ENCODE results near the gene CEP112. TPM values are rescaled to one million over a fixed set of nuclear protein-coding genes. Genes with fewer than 3 reads are reported as not detected.
A peak's percentile ranks its signal among the peaks of the same experiment; 100 is the strongest.

Gene CEP112
- total RNA-seq, 1 experiment from 2014 or later: 9.5 TPM

DNA sequence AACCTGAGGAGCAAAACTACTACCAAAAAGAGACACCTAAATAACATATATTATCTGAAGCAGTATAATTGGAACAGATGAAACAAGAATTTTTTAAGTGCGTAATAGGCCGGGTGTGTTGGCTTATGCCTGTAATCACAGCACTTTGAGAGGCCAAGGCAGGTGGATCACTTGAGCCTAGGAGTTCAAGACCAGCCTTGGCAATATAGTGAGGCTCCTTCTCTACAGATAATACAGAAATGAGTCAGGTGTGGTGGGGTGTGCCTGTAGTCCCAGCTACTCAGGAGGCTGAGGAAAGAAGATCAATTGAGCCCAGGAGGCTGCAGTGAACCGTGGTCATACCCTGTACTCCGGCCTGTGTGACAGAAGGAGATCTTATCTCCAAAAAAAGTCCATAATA is 336.3 kb downstream of the CEP112 start:
- intact Hi-C loops (cut with micrococcal nuclease; ENCODE audit: unreplicated experiment): no loop called here
- ChIA-PET POLR2A (interaction anchor here (0.6 kb wide), 1 partner anchor 101 kb away, joined by 4 read pairs; no protein-coding TSS in a partner anchor), CTCF (no interaction called here)
- Histone ChIP-seq H3K27ac (ENCODE audit: low read length) (no peak overlapping the region), H3K27me3 (ENCODE audit: control insufficient read depth, insufficient read depth, low read length) (no peaks in the 10 kb centered on the region), H3K36me3 (ENCODE audit: control insufficient read depth, insufficient read depth, low read length) (no peaks in the 10 kb centered on the region), H3K9me3 (ENCODE audit: control insufficient read depth, insufficient read depth, low read depth, low read length) (no peaks in the 10 kb centered on the region), H3K4me3 (ENCODE audit: low read depth in 2 of 2, low read length in 2 of 2) (no peak overlapping the region), H3K4me1 (ENCODE audit: control insufficient read depth, insufficient read depth, low read length) (no peaks in the 10 kb centered on the region)
- ATAC-seq: peak; percentile 45; the same call in 1 of the 2 replicates
- no peak for DNase-seq (ENCODE audit: low read depth, low spot score)
- in situ Hi-C loops (cut with HindIII; ENCODE audit: low pct_unique_long_range_greater_than_20kb, low sequenced_read_pairs): no loop called here
- no TSS peak for BruUV-seq (replicated peaks)
- TF ChIP-seq SIN3A (IDR thresholded peaks at IDR 0.05; ENCODE audit: borderline replicate concordance, insufficient read depth, low read depth, low read length) (no peak), TCF7L2 (IDR thresholded peaks at IDR 0.05; ENCODE audit: low read depth, low read length) (no peak), POLR2AphosphoS5 (IDR thresholded peaks at IDR 0.05; ENCODE audit: low read depth, low read length) (no peak)
- TF ChIP-seq, protein P1, sequence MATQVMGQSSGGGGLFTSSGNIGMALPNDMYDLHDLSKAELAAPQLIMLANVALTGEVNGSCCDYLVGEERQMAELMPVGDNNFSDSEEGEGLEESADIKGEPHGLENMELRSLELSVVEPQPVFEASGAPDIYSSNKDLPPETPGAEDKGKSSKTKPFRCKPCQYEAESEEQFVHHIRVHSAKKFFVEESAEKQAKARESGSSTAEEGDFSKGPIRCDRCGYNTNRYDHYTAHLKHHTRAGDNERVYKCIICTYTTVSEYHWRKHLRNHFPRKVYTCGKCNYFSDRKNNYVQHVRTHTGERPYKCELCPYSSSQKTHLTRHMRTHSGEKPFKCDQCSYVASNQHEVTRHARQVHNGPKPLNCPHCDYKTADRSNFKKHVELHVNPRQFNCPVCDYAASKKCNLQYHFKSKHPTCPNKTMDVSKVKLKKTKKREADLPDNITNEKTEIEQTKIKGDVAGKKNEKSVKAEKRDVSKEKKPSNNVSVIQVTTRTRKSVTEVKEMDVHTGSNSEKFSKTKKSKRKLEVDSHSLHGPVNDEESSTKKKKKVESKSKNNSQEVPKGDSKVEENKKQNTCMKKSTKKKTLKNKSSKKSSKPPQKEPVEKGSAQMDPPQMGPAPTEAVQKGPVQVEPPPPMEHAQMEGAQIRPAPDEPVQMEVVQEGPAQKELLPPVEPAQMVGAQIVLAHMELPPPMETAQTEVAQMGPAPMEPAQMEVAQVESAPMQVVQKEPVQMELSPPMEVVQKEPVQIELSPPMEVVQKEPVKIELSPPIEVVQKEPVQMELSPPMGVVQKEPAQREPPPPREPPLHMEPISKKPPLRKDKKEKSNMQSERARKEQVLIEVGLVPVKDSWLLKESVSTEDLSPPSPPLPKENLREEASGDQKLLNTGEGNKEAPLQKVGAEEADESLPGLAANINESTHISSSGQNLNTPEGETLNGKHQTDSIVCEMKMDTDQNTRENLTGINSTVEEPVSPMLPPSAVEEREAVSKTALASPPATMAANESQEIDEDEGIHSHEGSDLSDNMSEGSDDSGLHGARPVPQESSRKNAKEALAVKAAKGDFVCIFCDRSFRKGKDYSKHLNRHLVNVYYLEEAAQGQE (IDR thresholded peaks at IDR 0.05; ENCODE audit: insufficient read depth in 1 of 2, low read depth in 2 of 2, low read length in 1 of 2): no peak
- TF ChIP-seq, protein P2, sequence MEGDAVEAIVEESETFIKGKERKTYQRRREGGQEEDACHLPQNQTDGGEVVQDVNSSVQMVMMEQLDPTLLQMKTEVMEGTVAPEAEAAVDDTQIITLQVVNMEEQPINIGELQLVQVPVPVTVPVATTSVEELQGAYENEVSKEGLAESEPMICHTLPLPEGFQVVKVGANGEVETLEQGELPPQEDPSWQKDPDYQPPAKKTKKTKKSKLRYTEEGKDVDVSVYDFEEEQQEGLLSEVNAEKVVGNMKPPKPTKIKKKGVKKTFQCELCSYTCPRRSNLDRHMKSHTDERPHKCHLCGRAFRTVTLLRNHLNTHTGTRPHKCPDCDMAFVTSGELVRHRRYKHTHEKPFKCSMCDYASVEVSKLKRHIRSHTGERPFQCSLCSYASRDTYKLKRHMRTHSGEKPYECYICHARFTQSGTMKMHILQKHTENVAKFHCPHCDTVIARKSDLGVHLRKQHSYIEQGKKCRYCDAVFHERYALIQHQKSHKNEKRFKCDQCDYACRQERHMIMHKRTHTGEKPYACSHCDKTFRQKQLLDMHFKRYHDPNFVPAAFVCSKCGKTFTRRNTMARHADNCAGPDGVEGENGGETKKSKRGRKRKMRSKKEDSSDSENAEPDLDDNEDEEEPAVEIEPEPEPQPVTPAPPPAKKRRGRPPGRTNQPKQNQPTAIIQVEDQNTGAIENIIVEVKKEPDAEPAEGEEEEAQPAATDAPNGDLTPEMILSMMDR (IDR thresholded peaks at IDR 0.05): no peak

DNA sequence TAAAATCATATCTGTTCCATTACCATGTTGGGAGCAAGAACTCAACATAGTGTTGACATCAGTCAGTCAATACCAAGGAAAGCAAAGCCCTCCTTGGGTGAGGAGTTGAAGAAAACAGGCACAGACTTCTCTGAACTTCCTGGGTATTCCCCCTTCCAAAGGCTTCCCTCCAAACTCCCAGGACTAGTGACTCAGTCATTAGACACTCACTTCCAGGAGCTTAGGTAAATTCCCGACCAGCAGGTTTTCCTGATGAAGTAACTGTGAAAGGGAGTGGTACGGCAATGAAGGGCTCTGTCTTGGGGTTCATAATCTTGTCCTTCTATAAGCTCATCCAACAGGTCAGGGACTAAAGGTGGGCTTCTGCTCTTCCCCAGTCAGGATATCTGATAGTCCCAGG is 336.7 kb downstream of the CEP112 start:
- ATAC-seq: peak; percentile 92
- TF ChIP-seq TCF7L2 (IDR thresholded peaks at IDR 0.05; ENCODE audit: low read depth, low read length) (no peak), SIN3A (IDR thresholded peaks at IDR 0.05; ENCODE audit: borderline replicate concordance, insufficient read depth, low read depth, low read length) (no peak), POLR2AphosphoS5 (IDR thresholded peaks at IDR 0.05; ENCODE audit: low read depth, low read length) (no peak)
- TF ChIP-seq, protein P1 (IDR thresholded peaks at IDR 0.05; ENCODE audit: insufficient read depth in 1 of 2, low read depth in 2 of 2, low read length in 1 of 2): no peak
- TF ChIP-seq, protein P2 (IDR thresholded peaks at IDR 0.05): no peak
- no peaks in the 10 kb centered on the region for H3K36me3 ChIP-seq (ENCODE audit: control insufficient read depth, insufficient read depth, low read length)
- no peak overlapping the region for H3K27ac ChIP-seq (ENCODE audit: low read length)
- H3K4me1 ChIP-seq (ENCODE audit: control insufficient read depth, insufficient read depth, low read length): no peaks in the 10 kb centered on the region
- no TSS peak for BruUV-seq (replicated peaks)
- H3K9me3 ChIP-seq (ENCODE audit: control insufficient read depth, insufficient read depth, low read depth, low read length): no peaks in the 10 kb centered on the region
- intact Hi-C loops (cut with micrococcal nuclease; ENCODE audit: unreplicated experiment): no loop called here
- DNase-seq (ENCODE audit: low read depth, low spot score): no peak
- ChIA-PET CTCF (no interaction called here), POLR2A (interaction anchor here (0.6 kb wide), 1 partner anchor 101 kb away, joined by 4 read pairs; no protein-coding TSS in a partner anchor)
- no peak overlapping the region for H3K4me3 ChIP-seq (ENCODE audit: low read depth in 2 of 2, low read length in 2 of 2)
- in situ Hi-C loops (cut with HindIII; ENCODE audit: low pct_unique_long_range_greater_than_20kb, low sequenced_read_pairs): no loop called here
- no peaks in the 10 kb centered on the region for H3K27me3 ChIP-seq (ENCODE audit: control insufficient read depth, insufficient read depth, low read length)
